Uterus (tissue), 4 donors: Measurements from ENCODE around the gene TMEM40. TPM values are rescaled to one million over a fixed set of nuclear protein-coding genes. Genes with fewer than 3 reads are reported as not detected.

ENCODE experiments used
- DNase-seq, 2 donors: peaks; one replicate each; pipeline ENCODE4 v3.0.0-alpha.2; 2019 to 2020
- H3K27ac ChIP-seq, 2 donors: fragments of 200-600 bp; sonication (generic); 1 replicate in 1 of 2; 2 replicates in 1 of 2; pipeline ENCODE4 v1.5.1; 2016 to 2018
- H3K27me3 ChIP-seq, 2 donors: fragments of 200-600 bp; sonication (generic); one replicate each; pipeline ENCODE4 v1.5.1; 2018 to 2019; ENCODE audit warnings: control low read depth in 1 of 2
- H3K36me3 ChIP-seq, 2 donors: fragments of 200-600 bp; sonication (generic); one replicate each; pipeline ENCODE4 v1.5.1; 2019; ENCODE audit warnings: control low read depth in 1 of 2
- H3K4me1 ChIP-seq, 2 donors: fragments of 200-600 bp; sonication (generic); one replicate each; pipeline ENCODE4 v1.5.1; 2018 to 2019; ENCODE audit warnings: control low read depth in 1 of 2
- H3K4me3 ChIP-seq, 2 donors: fragments of 200-600 bp; sonication (generic); 1 replicate in 1 of 2; 2 replicates in 1 of 2; pipeline ENCODE4 v1.5.1; 2018 to 2019; ENCODE audit warnings: mild to moderate bottlenecking in 1 of 2
- H3K9me3 ChIP-seq, 2 donors: fragments of 200-600 bp; sonication (generic); one replicate each; pipeline ENCODE4 v1.5.1; 2019; ENCODE audit warnings: control low read depth in 1 of 2
- POLR2A ChIP-seq, 2 donors: fragments of 450-650 bp; IDR thresholded peaks; one replicate each; pipeline ENCODE4 v1.6.1; 2016; ENCODE audit warnings: antibody characterized with exemption in 2 of 2, mild to moderate bottlenecking in 1 of 2, moderate library complexity in 1 of 2
- intact Hi-C: fragments of 100-400 bp; cut with DNase I; formaldehyde crosslinking; loops from one replicate; pipeline ENCODE4 v1.15.1; 2023; ENCODE audit warnings: low total_unique reads
- total RNA-seq, 4 donors: library from RNA; depleted of rRNA in 3 of 4; stranded (reverse); fragments of >200 nt in 3 of 4; gene quantifications; one replicate each; pipeline versions ENCODE4 v1.1.0 to v1.2.4, GENCODE V29; 2014 to 2023
- TF ChIP-seq, protein P1 (sequence below), 4 experiments: fragments of 200-600 bp in 2 of 4; fragments of 450-650 bp in 2 of 4; sonication (generic) in 2 of 4; IDR thresholded peaks; one replicate each; pipeline ENCODE4 v1.5.1; 2016 to 2019; ENCODE audit warnings: antibody characterized with exemption in 4 of 4, mild to moderate bottlenecking in 2 of 4, moderate library complexity in 1 of 4
- donor health status: DM: yes; HTN: yes; CAD: no.

TMEM40 gene
- total RNA-seq, 4 donors from 2014 or later = not detected

DNA sequence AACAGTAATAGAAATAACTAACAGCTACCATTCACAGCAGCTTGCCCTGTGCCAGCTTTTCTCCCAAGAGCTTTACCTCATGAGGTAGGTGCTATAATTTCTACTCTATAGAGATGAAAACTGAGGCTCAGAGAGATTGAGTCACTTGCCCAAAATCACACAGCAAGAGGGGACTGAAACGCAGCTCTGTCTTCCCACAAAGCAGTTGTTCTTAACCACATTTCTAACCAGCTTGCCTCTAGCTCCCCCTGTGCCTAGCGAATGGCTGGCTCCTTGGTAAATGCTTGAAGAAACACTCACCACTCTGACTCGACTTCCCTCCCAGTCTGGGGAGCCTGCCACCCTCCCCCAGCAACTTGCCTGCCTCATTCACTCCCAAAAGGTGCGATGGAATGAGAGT, 15.6 kb upstream of the TMEM40 start:
- intact Hi-C loops = no loop called here
- no peaks in the 10 kb centered on the region for H3K4me1 ChIP-seq
- DNase-seq = no peak
- H3K4me3 ChIP-seq = no peak overlapping the region
- TF ChIP-seq POLR2A (IDR thresholded peaks at IDR 0.05) = no peak
- TF ChIP-seq, protein P1, sequence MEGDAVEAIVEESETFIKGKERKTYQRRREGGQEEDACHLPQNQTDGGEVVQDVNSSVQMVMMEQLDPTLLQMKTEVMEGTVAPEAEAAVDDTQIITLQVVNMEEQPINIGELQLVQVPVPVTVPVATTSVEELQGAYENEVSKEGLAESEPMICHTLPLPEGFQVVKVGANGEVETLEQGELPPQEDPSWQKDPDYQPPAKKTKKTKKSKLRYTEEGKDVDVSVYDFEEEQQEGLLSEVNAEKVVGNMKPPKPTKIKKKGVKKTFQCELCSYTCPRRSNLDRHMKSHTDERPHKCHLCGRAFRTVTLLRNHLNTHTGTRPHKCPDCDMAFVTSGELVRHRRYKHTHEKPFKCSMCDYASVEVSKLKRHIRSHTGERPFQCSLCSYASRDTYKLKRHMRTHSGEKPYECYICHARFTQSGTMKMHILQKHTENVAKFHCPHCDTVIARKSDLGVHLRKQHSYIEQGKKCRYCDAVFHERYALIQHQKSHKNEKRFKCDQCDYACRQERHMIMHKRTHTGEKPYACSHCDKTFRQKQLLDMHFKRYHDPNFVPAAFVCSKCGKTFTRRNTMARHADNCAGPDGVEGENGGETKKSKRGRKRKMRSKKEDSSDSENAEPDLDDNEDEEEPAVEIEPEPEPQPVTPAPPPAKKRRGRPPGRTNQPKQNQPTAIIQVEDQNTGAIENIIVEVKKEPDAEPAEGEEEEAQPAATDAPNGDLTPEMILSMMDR (IDR thresholded peaks at IDR 0.05) = no peak
- H3K9me3 ChIP-seq = no peaks in the 10 kb centered on the region
- H3K36me3 ChIP-seq = no peaks in the 10 kb centered on the region
- no peaks in the 10 kb centered on the region for H3K27me3 ChIP-seq
- no peak overlapping the region for H3K27ac ChIP-seq

DNA sequence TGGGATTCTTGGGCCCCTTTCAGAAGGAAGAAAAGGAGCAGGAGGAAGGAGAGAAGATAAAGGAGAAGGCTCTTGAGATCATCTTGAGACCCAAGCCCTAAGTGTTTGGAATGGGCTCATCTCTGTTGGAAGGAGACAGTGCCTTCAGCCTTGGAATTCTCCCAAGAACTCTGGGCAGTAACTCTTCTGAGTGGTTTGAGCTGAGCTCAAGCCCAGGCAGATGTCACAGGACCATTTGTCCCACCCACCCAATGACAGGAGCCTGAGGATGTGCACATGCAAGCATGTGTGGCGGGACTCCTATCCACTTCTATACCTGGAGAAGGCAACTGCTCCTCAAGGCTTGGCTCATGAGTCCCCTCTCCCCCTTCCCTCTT, 14.6 kb upstream of the TMEM40 start:
- H3K27ac ChIP-seq = no peak overlapping the region
- no peak for DNase-seq
- intact Hi-C loops = no loop called here
- no peaks in the 10 kb centered on the region for H3K9me3 ChIP-seq
- TF ChIP-seq POLR2A (IDR thresholded peaks at IDR 0.05) = no peak
- TF ChIP-seq, protein P1 (IDR thresholded peaks at IDR 0.05) = no peak
- H3K36me3 ChIP-seq = no peaks in the 10 kb centered on the region
- no peaks in the 10 kb centered on the region for H3K27me3 ChIP-seq
- H3K4me3 ChIP-seq = no peak overlapping the region
- H3K4me1 ChIP-seq = no peaks in the 10 kb centered on the region

GRCh38 chr3:12773030-12773709, 14.1 kb upstream of the TMEM40 start:
- Histone ChIP-seq H3K4me3 (no peak overlapping the region), H3K36me3 (no peaks in the 10 kb centered on the region), H3K4me1 (no peaks in the 10 kb centered on the region), H3K27me3 (no peaks in the 10 kb centered on the region), H3K9me3 (no peaks in the 10 kb centered on the region), H3K27ac (no peak overlapping the region)
- intact Hi-C loops = no loop called here
- TF ChIP-seq POLR2A (IDR thresholded peaks at IDR 0.05) = no peak
- TF ChIP-seq, protein P1 (IDR thresholded peaks at IDR 0.05) = no peak
- DNase-seq = no peak

DNA sequence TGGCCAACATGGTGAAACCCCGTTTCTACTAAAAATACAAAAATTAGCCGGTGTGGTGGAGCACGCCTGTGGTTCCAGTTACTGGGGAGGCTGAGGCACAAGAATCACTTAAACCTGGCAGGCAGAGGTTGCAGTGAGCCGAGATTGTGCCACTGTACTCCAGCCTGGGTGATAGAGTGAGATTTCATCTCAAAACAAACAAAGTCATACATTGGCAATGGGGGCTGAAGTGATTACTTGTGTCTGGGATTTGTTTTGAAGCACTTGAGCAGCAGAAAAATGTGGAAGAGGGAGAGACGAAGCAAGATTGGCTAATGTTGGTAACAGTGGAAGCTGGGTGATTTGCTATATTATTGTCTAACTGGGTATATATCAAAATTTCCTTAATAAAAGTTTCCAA, 13.4 kb upstream of the TMEM40 start:
- no peaks in the 10 kb centered on the region for H3K4me1 ChIP-seq
- TF ChIP-seq, protein P1 (IDR thresholded peaks at IDR 0.05) = no peak
- no peak for TF ChIP-seq POLR2A (IDR thresholded peaks at IDR 0.05)
- no peaks in the 10 kb centered on the region for H3K9me3 ChIP-seq
- H3K27me3 ChIP-seq = no peaks in the 10 kb centered on the region
- H3K27ac ChIP-seq = no peak overlapping the region
- H3K36me3 ChIP-seq = no peaks in the 10 kb centered on the region
- DNase-seq = no peak
- H3K4me3 ChIP-seq = no peak overlapping the region
- intact Hi-C loops = no loop called here

- H3K27me3 ChIP-seq = no peaks in the 10 kb centered on the region
- H3K36me3 ChIP-seq = no peaks in the 10 kb centered on the region
- H3K4me1 ChIP-seq = no peaks in the 10 kb centered on the region
- no peak for DNase-seq
- no peak overlapping the region for H3K4me3 ChIP-seq
- no peaks in the 10 kb centered on the region for H3K9me3 ChIP-seq
- no peak for TF ChIP-seq POLR2A (IDR thresholded peaks at IDR 0.05)
- TF ChIP-seq, protein P1 (IDR thresholded peaks at IDR 0.05) = no peak
- H3K27ac ChIP-seq = no peak overlapping the region
- intact Hi-C loops = no loop called here
These were observed 12.2 kb upstream of the TMEM40 start for GRCh38 chr3:12771236-12771635.
